Measurements from ENCODE around the gene C17orf107. TPM values are rescaled to one million over a fixed set of nuclear protein-coding genes. Genes with fewer than 3 reads are reported as not detected.
A peak's percentile ranks its signal among the peaks of the same experiment; 100 is the strongest.

Gene C17orf107
- total RNA-seq, 1 donor from 2014 or later, result 3.7 TPM

- Mint-ChIP-seq H3K4me3 (ENCODE audit: low read depth) (peak overlapping the region; percentile 19), H3K4me1 (ENCODE audit: low read depth) (peaks cover 37% of the 10 kb centered on the region), H3K27ac (peak overlapping the region; percentile 79), H3K9me3 (ENCODE audit: low read depth) (no peaks in the 10 kb centered on the region), H3K27me3 (no peaks in the 10 kb centered on the region), H3K36me3 (ENCODE audit: insufficient read depth) (peaks cover 9% of the 10 kb centered on the region)
- no peak for TF ChIP-seq CTCF (IDR thresholded peaks at IDR 0.05; ENCODE audit: unreplicated experiment)
- DNase-seq (ENCODE audit: low spot score, unreplicated experiment), result no peak
These were observed 43.6 kb downstream of the C17orf107 start for GRCh38 chr17:4942760-4943508.

- DNase-seq (ENCODE audit: low spot score, unreplicated experiment), result no peak
- H3K9me3 Mint-ChIP-seq (ENCODE audit: low read depth), result no peaks in the 10 kb centered on the region
- H3K27ac Mint-ChIP-seq, result peak overlapping the region; percentile 62
- no peaks in the 10 kb centered on the region for H3K27me3 Mint-ChIP-seq
- TF ChIP-seq CTCF (IDR thresholded peaks at IDR 0.05; ENCODE audit: unreplicated experiment), result no peak
- H3K4me3 Mint-ChIP-seq (ENCODE audit: low read depth), result no peak overlapping the region
- H3K4me1 Mint-ChIP-seq (ENCODE audit: low read depth), result peaks cover 30% of the 10 kb centered on the region
- H3K36me3 Mint-ChIP-seq (ENCODE audit: insufficient read depth), result peaks cover 8% of the 10 kb centered on the region
These were observed 44.8 kb downstream of the C17orf107 start for GRCh38 chr17:4944163-4944553.

- Mint-ChIP-seq H3K27me3 (no peaks in the 10 kb centered on the region), H3K4me1 (ENCODE audit: low read depth) (peaks cover 28% of the 10 kb centered on the region), H3K27ac (peak overlapping the region; percentile 26), H3K36me3 (ENCODE audit: insufficient read depth) (peaks cover 8% of the 10 kb centered on the region), H3K4me3 (ENCODE audit: low read depth) (no peak overlapping the region), H3K9me3 (ENCODE audit: low read depth) (no peaks in the 10 kb centered on the region)
- DNase-seq (ENCODE audit: low spot score, unreplicated experiment), result no peak
- no peak for TF ChIP-seq CTCF (IDR thresholded peaks at IDR 0.05; ENCODE audit: unreplicated experiment)
These were observed 45.3 kb downstream of the C17orf107 start for GRCh38 chr17:4944554-4945175.

GRCh38 chr17:4945176-4945943 is 46.0 kb downstream of the C17orf107 start:
- Mint-ChIP-seq H3K36me3 (ENCODE audit: insufficient read depth) (peaks cover 8% of the 10 kb centered on the region), H3K9me3 (ENCODE audit: low read depth) (no peaks in the 10 kb centered on the region), H3K4me1 (ENCODE audit: low read depth) (peaks cover 29% of the 10 kb centered on the region), H3K4me3 (ENCODE audit: low read depth) (peak overlapping the region; percentile 55), H3K27ac (peak overlapping the region; percentile 73), H3K27me3 (no peaks in the 10 kb centered on the region)
- no peak for DNase-seq (ENCODE audit: low spot score, unreplicated experiment)
- TF ChIP-seq CTCF (IDR thresholded peaks at IDR 0.05; ENCODE audit: unreplicated experiment), result no peak

GRCh38 chr17:4945944-4946280 is 46.6 kb downstream of the C17orf107 start:
- no peak for DNase-seq (ENCODE audit: low spot score, unreplicated experiment)
- H3K27ac Mint-ChIP-seq, result peak overlapping the region; percentile 92
- peaks cover 33% of the 10 kb centered on the region for H3K4me1 Mint-ChIP-seq (ENCODE audit: low read depth)
- no peaks in the 10 kb centered on the region for H3K27me3 Mint-ChIP-seq
- no peaks in the 10 kb centered on the region for H3K9me3 Mint-ChIP-seq (ENCODE audit: low read depth)
- H3K4me3 Mint-ChIP-seq (ENCODE audit: low read depth), result peak overlapping the region; percentile 85
- TF ChIP-seq CTCF (IDR thresholded peaks at IDR 0.05; ENCODE audit: unreplicated experiment), result no peak
- H3K36me3 Mint-ChIP-seq (ENCODE audit: insufficient read depth), result peaks cover 8% of the 10 kb centered on the region

Data from progenitor cell of endocrine pancreas (in vitro differentiated cells).